ELR (cell line): ENCODE results near the gene AGBL1.
"Not testable (repeated sequence)": the region's sequence is repeated elsewhere in the genome, so short reads cannot be mapped to it uniquely, and the experiment has no call there.

Experiments
- DNase-seq: peaks from one replicate; pipeline ENCODE4 v3.0.0-alpha.2; 2015; ENCODE audit warnings: low read depth

The AGBL1 gene

DNA sequence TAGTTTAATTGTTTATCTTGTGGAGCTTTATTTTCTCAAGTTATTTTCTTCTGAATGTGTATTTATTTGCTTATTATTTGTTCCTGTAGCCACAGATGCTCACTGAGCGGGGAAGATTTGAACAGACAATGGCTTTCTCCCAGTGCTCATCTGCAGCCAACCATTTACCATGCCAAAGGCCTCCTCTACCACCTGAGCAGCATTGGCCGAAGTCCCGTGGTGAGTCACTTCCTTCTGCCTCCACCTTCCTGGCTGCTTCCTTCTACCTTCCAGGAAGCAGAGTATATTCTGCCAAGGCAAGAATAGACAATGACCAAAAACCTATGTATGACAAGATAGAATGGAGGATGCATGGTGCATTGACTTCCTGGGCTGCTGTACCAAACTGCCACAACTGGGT lies 443.1 kb downstream of the AGBL1 start:
- DNase-seq, result no peak

DNA sequence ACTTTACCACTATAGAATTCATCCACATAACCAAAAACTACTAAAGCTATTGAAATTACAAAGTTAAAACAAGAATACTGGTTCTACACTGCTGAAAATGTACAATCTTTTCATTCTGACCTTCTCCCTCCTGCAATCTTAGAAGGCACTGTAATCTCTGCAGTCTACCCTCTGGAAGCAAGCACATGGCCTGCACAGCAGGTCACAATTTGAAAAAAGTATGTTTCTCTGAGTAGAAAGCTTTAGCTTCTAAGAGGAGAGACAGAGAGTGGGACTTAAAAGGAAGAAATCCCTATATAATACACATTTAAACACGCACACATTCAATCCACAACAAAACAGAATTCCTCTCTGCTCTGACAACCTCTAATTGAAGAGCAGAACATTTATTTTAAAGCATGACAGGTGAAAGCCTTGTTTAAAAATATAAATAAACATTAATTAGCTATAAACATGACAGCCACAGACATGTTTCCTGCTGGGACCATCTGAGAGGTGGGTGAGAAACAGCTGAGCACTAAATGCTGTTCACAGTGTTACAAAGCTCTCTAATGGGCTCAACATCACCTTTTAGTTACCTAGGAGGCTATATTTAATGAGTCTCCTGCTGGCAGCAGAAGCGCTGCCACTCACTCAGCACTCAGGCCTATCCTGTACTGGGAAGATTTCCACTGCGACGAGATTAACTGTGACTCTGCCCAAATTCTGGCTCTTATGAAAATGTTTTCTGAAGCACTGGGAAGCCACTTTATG lies 447.4 kb downstream of the AGBL1 start:
- DNase-seq, result no peak

DNA sequence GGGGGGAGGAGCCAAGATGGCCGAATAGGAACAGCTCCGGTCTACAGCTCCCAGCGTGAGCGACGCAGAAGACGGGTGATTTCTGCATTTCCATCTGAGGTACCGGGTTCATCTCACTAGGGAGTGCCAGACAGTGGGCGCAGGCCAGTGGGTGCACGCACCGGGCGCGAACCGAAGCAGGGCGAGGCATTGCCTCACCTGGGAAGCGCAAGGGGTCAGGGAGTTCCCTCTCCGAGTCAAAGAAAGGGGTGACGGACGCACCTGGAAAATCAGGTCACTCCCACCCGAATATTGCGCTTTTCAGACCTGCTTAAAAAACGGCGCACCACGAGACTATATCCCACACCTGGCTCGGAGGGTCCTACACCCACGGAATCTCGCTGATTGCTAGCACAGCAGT lies 448.4 kb downstream of the AGBL1 start:
- not testable (repeated sequence) for DNase-seq

DNA sequence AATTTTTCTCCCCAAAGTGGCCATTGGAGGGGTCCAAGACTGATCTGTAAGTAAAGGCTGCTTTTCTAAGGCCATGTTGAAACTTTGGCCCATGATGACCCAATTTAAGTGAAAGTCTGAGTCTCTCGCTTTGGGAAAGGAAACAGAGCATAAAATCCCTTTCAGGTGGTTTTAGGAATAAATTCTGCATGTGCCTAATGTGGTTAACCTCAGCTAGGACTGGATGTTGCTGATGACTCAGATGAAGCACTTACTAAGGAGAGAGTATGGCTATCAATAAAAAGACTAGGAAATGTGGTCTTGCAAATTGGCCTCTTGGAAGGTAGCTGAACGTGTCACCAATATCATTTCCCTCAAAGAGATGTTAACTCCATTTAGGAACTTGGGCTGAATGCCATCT lies 458.5 kb downstream of the AGBL1 start:
- DNase-seq, result no peak

DNA sequence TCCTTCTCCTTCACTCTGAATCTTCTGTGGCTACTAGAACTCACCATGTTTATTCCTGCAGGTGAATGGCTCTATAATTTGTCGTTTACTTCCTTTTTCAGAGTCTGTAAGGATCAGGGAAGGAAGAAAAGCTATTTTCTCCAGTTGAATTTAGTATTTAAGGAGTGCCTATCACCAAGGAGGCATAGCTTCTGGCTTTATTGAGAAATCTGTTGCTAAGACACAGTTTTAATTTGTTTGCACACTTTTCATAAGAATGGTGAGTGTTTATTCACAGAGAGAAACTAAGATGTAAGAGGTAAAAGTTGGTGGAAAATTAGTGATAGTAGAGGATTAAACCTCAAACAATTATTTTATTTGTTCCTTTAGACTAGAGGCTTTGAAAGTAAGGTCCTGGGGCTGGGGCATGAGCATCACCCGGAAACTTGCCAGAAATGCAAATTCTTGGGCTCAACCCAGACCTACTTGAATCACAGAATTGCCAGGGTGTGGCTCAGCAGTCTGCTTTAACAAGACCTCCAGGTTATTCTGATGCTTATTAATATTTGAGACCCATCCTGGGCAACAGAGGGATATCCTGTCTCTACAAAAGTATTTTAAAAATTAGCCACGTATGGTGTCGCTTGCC lies 461.3 kb downstream of the AGBL1 start:
- DNase-seq, result no peak

DNA sequence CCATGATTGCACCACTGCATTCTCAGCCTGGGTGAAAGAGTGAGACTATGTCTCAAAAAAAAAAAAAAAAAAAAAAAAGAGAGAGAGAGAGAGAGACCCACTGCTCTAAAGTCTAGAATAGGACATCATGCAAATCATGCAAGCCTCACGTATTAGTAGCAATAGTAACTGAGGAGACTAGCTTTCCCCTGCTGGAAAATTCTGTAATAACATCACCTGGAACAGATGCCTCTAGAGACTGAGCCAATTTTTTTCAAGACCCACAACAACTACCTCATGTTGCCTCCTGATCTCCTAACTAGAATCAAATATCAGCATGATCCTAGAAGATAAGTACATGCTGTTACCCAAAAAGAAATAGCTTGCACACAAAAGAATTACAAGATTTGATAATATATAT lies 461.9 kb downstream of the AGBL1 start:
- DNase-seq, result no peak

DNA sequence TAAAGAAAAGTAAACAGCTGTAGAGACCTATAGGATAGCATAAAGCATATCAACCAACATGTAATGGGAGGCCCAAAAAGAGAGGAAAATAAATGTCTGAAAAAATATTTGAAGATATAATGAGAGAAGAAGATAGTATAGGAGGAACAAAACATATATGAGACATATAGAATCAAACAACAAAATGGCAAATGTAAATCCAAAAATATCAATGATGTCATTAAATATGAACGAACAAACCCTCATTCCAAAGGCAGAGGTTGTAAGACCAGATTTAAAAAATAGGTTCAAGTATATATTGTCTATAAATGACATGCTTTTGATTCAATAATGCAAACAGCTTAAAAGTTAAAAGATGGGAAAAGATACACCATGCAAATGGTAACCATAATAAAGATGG lies 470.4 kb downstream of the AGBL1 start:
- DNase-seq, result no peak

DNA sequence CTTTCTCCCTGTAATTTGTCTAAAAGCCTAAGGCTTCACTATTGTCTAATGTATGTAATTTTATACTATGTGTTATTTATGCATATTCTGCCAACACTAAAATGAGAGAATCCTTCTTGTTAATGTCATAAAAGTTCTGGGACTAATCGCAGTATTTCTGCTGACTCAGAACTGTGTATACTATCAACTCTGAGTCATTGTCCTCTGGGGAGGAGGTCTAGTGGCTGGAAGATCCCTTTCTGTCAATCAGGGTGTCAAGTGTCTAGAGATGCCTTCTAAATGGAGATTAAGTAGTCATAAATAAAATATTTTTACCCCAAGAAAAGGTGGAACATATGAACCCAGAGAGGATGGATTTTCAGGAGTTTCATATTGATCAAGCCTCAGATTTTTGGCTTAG lies 473.4 kb downstream of the AGBL1 start:
- no peak for DNase-seq

DNA sequence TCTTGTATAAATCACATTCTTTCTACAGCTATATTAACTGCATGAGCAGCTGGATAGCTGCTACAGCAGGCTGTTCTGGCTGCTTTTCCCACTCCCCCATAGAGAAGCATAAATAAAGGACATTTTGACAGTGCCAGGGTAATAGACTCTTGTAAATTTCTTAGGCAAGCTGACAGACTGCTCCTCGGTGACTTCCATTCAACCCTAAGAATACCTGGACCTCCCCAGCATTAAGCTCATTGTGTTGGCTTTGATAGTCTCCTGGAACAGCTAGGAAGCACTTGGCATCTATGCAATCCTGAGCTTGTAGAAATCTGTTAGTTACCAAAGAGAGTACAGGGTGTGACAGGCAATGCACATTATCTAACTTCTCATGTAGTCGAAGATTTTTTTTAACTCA lies 475.4 kb downstream of the AGBL1 start:
- DNase-seq, result no peak

DNA sequence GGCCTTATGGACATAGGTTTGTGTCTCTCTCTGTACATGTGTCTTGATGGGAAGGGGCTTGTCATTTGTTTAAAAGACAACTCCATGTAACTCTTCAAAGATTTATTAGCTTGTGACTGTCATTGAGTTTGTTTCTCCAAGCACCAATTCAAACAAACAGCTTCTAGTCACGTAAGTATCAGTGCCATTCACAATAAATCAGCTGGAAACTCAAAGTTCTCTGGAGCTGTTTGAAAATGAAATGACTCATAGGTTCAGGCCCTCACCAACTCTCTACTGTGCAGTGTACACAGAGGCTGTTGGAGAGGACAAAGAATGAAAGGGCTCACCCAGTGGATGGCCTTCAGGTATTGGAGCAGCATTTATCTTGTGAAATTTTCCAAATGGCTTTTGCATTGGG lies 476.3 kb downstream of the AGBL1 start:
- no peak for DNase-seq

DNA sequence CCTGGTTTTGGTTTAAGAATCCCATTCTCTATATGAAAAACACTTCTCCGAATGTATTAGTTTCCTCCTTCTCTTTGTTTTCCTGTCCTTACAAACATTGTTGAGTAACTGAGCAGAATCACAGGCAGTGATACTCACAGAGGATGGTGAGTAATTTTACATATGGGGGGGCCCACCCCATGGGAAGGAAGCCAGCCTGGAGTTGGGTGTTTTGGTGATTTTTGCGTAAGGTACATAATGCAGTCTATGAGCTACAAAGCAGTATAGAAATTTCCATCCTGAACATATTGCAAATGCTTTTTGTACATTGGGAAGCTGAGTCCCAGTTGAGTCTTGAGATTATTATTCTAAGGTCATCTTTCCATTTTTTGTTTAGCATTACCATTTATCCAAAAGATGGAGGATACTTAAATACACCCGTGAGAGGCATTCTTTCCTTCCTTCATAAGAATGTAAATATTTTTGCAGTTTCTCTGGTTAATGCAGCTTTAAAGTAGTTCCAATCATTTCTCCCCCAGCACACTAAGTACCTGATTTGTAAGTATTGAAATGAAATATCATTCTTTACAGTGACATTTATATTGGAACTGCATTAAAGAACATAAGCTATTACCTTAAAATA lies 476.8 kb downstream of the AGBL1 start:
- no peak for DNase-seq

DNA sequence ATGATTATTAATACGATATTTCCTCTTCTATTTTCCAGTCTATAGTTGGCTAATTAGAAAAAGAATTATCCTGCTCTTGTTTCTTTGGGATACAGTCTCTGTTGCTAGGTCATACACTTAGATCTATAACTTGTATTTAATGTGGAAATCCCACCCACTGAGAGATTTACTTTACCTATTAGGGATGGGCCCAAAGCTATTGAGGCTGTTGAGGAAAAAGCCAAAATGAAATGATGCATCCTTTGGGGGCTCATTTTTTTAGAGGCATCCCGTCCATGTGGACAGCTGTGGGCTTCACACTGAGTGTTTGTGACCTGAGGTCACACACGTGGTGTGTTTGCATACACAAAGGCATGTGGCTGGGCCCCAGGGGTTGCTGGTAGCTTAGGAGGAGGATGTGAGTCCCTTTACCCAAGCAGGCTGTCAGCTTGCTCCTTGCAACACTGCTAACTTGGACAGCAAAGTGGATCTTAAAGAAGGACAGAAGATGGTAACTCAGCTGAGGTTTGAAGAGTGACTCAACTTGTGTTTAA lies 477.4 kb downstream of the AGBL1 start:
- DNase-seq, result no peak

DNA sequence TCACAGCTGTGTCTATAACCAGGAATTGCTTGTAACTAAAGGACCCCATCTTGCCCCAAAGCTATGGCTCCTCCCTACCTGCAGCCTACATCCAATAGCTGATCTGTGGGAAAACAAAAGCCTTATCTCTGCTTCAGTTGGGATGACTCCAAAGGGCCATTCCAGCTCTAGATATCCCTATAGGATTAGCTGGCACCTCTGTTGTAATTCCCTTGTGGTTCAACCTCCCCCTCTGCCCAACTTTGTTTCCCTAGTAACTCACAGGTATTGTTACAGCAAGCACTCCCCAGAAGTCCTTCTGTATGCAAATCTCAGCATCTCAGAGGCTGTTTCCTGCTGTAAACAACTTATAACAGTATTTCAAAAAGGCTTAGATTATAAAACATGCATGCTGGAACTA lies 478.6 kb downstream of the AGBL1 start:
- DNase-seq, result no peak

DNA sequence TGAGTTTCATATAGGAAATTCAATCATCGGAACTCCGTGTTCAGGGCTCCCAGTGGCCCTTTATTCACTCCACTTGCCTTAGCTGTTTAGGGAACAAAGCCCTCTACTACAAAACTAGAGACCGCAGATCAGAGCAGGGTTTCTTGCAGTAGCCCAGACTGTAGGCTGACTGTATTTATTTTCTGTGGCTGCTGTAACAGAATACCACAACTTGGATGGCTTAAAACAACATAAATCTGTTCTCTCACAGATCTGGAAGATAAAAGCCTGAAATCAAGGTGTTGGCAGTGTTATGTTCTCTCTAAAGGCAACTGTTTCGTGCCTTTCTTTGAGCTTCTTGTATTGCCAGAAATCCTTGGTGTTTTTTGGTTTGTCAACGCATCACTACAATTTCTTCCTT lies 479.0 kb downstream of the AGBL1 start:
- no peak for DNase-seq

DNA sequence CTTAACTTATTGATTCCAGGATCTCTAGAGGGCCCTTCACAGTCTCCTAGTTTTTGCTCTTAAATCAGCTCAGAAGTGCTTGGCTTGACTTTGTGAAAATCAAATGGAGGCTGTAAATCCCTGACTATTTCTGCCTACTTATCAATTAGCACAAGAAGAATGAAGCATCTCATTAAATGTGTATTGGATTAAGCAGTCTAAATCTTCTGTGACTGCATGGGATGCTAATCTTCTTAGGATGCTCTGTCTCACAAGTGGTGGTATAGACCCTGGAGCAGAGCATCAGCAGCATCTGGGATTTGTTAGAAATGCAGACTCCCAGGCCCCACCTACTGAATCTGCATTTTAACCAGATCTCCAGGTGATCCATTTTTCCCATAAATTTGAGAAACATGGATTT lies 488.7 kb downstream of the AGBL1 start:
- DNase-seq, result no peak

DNA sequence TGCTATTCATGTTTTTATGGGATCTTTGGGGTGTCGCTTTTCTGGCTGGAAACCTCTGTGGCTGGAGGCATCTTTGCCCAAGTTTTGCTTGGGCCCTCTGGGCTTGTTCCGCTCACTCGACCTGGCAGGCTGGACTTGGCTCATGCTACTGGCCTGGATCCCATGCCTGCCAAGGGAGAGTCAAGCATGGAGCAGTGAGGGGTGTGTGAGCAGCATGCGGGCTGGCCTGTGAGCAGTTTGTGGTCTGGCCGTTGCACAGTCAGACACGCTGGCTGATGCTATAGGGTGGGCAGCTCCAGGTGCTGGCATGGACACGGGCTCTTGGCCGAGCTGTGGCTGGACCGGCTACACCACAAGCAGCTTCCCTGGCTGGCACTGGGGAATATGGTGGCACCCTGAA lies 491.1 kb downstream of the AGBL1 start:
- DNase-seq, result no peak

DNA sequence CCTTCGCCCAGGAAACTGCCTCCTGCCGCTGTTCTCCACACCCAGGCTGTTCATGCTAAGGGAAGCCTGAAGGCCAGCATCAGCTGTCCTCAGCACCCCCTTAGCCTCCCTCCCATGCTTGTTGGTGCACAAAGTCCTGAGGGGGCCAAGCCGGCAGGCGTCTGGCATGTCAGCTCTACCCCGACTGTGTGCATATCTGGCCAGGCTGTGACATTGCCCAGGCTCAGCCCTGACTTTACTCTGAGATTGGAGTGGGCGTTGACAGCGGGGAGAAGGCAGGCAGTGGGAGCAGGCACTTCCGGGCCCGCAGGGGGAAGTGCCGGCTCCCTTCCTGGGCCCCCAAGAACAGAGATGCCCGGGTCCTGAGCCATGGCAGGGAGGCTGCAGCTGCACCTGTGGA lies 492.2 kb downstream of the AGBL1 start:
- DNase-seq, result no peak

DNA sequence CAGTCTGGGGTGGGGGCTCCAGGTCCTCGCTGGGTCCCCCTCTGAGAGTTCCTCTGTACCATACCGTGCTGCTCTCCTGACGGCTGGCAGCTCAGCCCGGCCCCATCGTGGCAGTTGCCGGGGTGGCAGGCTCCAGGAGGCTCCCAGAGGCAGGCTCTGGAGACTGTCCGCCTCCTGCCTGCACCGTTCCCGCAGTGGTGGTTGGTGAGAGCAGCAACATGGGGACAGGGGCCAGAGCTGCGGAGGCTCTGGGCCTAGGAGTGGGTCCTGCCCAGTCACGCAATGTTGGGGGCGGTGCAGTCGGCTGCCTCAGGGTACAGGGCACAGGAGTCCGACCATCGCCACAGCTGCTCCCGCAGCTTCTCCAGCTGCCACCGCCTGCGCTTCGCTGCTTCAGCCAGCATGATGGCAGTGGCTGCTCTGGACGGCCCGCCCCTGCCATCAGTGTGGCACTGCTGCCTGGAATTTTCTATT lies 492.7 kb downstream of the AGBL1 start:
- DNase-seq, result no peak

DNA sequence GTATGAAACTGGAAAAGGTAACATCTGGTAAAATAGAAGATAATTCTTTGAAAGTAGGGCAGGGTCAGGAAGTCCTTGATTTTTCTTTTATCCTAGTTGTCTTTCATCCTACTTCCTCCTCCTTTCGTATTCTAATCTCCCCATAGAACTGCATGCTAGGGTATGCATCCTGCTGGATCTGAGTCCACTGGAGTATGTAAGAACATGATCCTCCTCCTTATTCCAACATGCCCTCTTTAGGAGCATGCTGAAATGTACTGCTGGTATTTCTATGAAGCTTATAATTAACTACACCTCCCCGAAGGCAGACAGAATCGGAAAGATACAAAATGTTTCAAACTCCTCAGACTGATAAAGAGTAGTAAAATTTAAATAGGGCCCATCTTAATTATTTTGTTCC lies 493.8 kb downstream of the AGBL1 start:
- no peak for DNase-seq

DNA sequence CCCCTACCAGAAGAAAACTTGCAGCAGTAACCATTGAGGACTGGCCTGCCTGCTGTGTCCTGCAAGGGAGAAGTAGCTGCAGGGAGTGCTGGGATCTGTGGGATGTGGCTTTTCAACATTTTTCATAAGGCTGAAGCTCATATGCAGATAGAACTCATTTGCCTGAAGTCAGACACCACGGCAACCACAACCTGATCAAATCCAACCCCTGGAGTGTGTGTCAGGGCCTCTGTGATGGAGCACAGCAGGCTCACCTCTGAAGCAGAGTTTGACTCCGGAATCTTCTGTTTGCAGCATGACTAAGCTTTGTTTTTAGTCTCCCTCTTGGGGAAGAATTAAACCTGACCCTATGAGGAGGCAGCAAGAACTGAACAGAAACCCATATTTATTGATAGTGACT lies 508.7 kb downstream of the AGBL1 start:
- DNase-seq, result no peak

DNA sequence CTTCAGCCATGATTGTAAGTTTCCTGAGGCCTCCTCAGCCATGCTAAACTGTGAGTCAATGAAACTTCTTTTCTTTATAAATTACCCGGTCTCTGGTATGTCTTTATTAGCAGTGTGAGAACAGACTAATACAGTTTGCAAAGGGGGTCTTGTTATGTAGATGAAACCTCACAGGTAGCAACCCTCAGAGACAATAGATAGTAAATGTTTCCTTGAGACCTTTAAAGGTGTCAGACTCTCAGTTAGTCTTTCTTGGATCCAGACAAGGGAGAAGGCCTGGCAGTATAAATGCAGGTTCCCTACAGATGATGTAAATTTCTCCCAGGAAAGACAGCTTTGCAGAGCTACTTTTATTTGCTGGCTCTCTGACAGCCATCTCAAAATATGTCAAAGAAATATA lies 510.8 kb downstream of the AGBL1 start:
- no peak for DNase-seq

DNA sequence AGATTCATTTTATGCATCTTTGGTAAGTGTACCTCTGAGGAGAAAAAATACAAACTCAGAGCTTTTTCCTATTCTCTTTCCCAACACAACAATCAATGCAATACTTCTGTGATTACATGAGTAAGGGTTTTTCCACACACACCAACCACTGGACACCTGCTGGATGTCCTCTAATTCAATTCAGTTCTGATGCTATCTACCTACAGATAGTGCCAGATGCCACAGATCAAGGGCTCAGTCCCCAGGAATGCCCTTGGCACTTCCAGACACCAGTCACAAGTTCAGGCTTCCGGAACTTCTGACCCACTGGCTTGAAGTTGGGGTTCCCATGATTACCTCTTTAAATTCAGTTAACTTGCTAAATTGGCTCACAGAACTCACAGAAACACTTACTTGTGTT lies 511.5 kb downstream of the AGBL1 start:
- no peak for DNase-seq

DNA sequence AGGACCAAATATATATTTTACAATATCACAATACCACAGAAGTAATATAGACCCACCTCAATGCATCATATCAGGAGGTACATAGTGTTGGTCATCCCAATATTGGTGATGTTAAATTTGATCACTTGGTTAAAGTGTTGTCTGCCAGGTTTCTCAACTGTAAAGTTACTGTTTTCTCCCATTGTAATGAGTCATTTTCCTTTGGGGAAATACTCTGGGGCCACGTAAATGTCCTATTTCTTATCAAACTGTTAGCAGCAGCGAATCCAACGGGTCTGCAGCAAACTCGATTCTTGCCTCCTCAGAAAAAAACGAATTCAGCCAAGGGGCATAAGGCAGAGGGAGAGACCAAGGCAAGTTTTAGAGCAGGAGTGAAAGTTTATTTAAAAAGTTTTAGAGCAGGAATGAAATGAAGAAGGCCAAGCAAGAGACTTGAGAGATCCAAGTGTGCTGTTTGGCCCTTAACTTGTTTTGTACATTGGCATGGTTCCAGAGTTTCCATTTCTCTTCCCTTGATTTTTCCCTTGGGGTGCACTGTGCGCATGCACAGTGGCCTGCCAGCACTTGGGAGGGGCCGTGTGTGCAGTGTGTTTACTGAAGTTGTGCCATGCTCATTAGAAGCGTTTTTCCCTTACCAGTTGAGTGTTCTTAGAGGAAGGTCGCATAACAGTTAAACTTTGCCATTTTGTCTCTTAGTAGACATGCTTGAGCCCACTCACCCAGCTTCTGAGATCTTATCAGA lies 512.5 kb downstream of the AGBL1 start:
- DNase-seq, result no peak
